Measurements from ENCODE around the gene TECRL. TPM values are rescaled to one million over a fixed set of nuclear protein-coding genes. Genes with fewer than 3 reads are reported as not detected.

The TECRL gene
- polyA plus RNA-seq, 1 donor from 2014 or later = not detected

DNA sequence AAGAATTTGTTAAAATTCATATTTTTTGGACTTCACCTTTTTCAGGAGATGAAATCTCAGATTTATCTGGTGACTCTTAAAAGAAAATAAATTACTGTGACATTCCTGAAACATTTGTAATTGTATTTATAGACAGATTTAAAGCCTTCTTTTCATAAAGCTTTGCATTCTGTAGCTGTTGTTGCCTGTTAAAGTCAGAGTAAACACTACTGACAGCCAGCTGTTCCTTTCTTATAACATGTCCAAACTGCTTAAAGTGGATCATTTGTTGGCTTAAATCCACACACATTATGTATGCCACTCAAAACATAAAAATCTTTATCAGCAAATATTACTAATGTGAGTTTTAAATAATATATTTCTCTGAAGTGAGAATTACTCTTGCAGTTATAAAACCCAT, 157.5 kb downstream of the TECRL start:
- Mint-ChIP-seq H3K27me3 (no peaks in the 10 kb centered on the region), H3K4me1 (no peaks in the 10 kb centered on the region), H3K36me3 (no peaks in the 10 kb centered on the region), H3K27ac (no peak overlapping the region), H3K9me3 (peaks cover 0 to 20% (median 5%) of the 10 kb centered on the region in 3 donors), H3K4me3 (no peak overlapping the region)

DNA sequence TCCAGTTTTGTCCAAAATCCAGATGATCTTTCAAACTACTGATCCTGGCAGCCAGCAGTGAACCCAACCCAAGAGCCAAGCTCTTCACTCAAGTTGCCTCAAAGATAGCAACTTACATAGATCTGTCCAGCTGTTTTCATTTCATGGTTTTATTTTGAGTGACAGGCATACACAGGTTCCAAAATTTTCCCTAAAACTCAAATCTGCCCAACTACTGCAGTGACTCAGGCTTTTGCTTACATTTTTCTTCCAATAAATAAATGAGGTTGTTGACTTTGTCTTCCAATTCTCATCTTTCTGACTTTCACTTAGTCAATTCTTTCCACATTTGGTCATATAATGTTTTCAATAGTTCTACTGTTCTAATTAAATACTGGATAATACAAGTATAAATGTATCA, 158.8 kb downstream of the TECRL start:
- Mint-ChIP-seq H3K9me3 (peaks cover 0 to 20% (median 5%) of the 10 kb centered on the region in 3 donors), H3K4me1 (no peaks in the 10 kb centered on the region), H3K4me3 (no peak overlapping the region), H3K27ac (no peak overlapping the region), H3K36me3 (no peaks in the 10 kb centered on the region), H3K27me3 (no peaks in the 10 kb centered on the region)

DNA sequence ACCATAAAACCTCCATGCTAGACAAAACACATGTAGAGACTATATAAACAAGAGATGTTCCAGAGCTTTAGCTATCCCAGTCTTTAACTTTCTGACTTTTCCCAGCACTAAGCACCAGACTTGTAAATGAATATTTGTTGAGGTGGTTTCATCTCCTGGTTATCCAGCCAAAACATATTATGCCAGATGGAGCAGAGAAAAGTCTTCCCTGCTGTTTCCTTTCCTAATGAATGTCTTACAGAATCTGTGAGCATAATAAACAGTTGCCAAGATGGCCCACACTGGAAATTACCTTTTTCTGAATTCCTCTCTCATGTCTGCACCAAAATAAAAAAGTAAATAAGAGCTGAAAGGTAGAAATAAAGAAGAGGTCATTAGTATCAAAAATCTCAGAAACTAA, 159.2 kb downstream of the TECRL start:
- peaks cover 0 to 20% (median 5%) of the 10 kb centered on the region in 3 donors for H3K9me3 Mint-ChIP-seq
- H3K27me3 Mint-ChIP-seq = no peaks in the 10 kb centered on the region
- no peaks in the 10 kb centered on the region for H3K36me3 Mint-ChIP-seq
- no peaks in the 10 kb centered on the region for H3K4me1 Mint-ChIP-seq
- H3K4me3 Mint-ChIP-seq = no peak overlapping the region
- no peak overlapping the region for H3K27ac Mint-ChIP-seq

DNA sequence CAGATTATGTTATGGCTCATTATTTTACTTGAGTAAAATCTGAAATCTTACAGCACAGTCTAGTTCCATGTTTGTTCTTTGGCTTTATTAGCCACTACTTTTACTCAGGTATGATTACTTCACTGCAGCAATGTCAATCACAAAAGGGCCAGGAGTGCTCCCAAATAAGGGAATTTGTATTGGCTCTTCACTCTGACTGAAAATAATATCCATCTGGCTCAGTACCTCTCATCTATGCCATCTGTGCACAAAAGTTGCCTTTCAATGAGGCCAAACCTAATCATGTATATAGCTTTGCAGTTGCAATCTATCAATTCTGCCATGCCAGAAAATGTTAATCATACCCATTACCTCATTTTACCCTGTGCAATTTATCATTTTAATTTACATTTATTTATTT, 161.1 kb downstream of the TECRL start:
- Mint-ChIP-seq H3K4me3 (no peak overlapping the region), H3K27me3 (no peaks in the 10 kb centered on the region), H3K27ac (no peak overlapping the region), H3K4me1 (no peaks in the 10 kb centered on the region), H3K9me3 (peaks cover 0 to 20% (median 7%) of the 10 kb centered on the region in 3 donors), H3K36me3 (no peaks in the 10 kb centered on the region)

DNA sequence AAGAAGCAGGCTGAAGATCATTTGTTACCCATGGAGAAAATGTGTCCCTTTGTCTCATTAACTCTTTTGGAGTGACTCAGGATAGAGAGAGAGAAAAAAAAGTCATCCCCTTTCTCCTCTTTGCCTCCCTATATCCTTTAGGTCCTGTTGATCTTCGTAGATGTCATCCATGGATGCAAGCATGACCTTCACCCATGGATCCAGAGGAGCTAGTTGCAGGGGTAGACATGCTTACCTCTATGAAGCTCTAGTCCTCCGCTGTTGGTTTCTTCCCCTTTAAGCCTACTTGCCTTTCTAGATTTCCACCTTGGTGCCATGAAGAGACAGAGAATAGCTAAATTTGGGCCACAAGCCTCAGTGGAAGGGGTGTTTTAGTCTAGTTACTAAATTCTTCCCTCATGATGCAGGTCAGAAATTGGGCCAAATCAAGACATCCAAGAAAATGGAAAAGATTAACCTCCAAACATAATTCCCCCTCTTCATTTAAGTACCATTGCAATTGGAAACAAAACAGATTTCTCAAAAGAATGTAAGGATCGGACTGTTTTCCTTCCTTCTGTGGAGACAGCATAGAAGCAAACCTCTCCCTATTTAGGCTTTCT, 178.4 kb downstream of the TECRL start:
- no peaks in the 10 kb centered on the region for H3K4me1 Mint-ChIP-seq
- H3K9me3 Mint-ChIP-seq = peaks cover 8 to 44% (median 14%) of the 10 kb centered on the region in 3 donors

More for the DNA sequence above, 178.4 kb downstream of the TECRL start:
- Mint-ChIP-seq H3K4me3 (no peak overlapping the region), H3K27ac (no peak overlapping the region), H3K36me3 (no peaks in the 10 kb centered on the region), H3K27me3 (no peaks in the 10 kb centered on the region)
